NCI-H2029 treated with DMSO at 0.1 percent for 48 hours (cell line): ENCODE results near the gene TMEM30B.

Experiments
- DNase-seq: peaks from one replicate; lab custom pipeline; 2025; lab: John Stamatoyannopoulos, UW

Gene TMEM30B

GRCh38 chr14:61298824-61299223 lies 17.7 kb upstream of the TMEM30B start:
- no peak for DNase-seq

GRCh38 chr14:61297581-61297980 lies 16.4 kb upstream of the TMEM30B start:
- DNase-seq, result no peak

- DNase-seq, result peak; percentile 93
Observed at GRCh38 chr14:61296719-61297502, 15.8 kb upstream of the TMEM30B start.

GRCh38 chr14:61296151-61296550 lies 15.0 kb upstream of the TMEM30B start:
- DNase-seq, result no peak

- DNase-seq, result no peak
Observed at GRCh38 chr14:61290701-61291100, 9.6 kb upstream of the TMEM30B start.

- DNase-seq, result no peak
Observed at GRCh38 chr14:61288720-61289119, 7.6 kb upstream of the TMEM30B start.

GRCh38 chr14:61288228-61288627 lies 7.1 kb upstream of the TMEM30B start:
- no peak for DNase-seq

- DNase-seq, result no peak
Observed at GRCh38 chr14:61287196-61287595, 6.1 kb upstream of the TMEM30B start.

GRCh38 chr14:61285364-61285763 lies 4.2 kb upstream of the TMEM30B start:
- DNase-seq, result no peak

GRCh38 chr14:61284001-61284400 lies 2.9 kb upstream of the TMEM30B start:
- no peak for DNase-seq

- DNase-seq, result no peak
Observed at GRCh38 chr14:61282746-61283145, 1.6 kb upstream of the TMEM30B start.

GRCh38 chr14:61281948-61282275 lies 774 bp upstream of the TMEM30B start:
- no peak for DNase-seq

GRCh38 chr14:61280526-61281185 lies 482 bp downstream of the TMEM30B start:
- DNase-seq, result peak; percentile 80

DNA sequence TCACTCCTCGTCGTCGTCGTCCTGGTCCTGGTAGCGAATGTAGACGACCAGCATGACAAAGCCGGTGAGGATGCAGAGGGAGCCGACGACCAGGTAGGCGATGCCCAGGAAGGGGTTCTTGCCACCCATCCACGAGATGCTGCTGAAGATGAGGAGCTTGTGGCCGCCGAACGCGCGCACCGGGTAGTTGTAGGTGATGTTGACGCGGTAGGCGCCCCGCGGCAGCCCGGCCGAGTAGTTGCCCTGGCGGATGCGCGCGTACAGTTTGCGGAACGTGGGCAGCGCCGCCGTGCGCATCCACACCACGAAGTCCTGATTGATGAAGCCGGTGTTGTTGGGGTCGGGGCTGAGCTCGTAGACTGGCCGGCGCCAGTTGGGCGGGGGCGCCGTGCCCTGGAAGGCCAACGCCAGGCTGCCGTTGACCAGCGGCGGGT lies 1.0 kb downstream of the TMEM30B start:
- no peak for DNase-seq

DNA sequence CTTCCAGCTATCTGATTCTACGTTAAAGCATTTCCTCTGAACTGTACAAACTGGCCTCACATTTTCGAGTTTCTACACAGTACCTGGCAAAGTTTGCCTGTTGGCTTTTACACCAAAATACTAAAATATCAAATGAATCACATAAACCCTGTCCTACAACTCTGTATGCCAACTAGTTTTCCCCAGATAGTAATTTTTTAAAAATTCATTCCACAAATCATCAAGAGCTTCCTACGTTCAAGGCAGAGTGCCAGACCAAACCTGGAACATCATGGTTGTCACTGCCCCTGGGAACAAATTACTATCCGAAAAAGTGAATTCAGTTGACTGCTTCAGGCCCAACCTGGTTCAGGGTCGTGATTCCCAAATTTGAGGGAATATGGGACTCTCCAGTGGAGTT lies 2.1 kb downstream of the TMEM30B start:
- no peak for DNase-seq

GRCh38 chr14:61277784-61278183 lies 3.4 kb downstream of the TMEM30B start:
- no peak for DNase-seq

DNA sequence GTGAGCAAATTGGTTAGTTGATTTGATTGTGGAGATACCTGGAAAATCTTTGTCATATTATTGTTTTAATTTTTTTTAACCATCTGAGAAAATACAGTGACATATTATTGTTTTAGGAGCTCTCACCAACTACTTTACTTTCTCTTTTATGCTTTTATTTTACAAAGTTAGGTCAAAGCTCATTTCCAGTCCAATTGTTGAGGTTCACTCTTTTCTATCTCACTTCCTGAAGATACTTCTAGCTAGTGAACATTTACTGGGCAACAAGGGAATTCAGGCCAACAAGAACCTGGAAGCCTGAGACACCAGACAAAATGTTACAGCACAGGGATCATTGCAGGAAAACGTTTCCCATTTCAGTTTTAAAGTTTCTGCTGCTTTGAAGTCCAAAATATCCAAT lies 3.9 kb downstream of the TMEM30B start:
- DNase-seq, result no peak

- no peak for DNase-seq
Observed at GRCh38 chr14:61271552-61271951, 9.6 kb downstream of the TMEM30B start.

- DNase-seq, result no peak
Observed at GRCh38 chr14:61270714-61271113, 10.4 kb downstream of the TMEM30B start.

DNA sequence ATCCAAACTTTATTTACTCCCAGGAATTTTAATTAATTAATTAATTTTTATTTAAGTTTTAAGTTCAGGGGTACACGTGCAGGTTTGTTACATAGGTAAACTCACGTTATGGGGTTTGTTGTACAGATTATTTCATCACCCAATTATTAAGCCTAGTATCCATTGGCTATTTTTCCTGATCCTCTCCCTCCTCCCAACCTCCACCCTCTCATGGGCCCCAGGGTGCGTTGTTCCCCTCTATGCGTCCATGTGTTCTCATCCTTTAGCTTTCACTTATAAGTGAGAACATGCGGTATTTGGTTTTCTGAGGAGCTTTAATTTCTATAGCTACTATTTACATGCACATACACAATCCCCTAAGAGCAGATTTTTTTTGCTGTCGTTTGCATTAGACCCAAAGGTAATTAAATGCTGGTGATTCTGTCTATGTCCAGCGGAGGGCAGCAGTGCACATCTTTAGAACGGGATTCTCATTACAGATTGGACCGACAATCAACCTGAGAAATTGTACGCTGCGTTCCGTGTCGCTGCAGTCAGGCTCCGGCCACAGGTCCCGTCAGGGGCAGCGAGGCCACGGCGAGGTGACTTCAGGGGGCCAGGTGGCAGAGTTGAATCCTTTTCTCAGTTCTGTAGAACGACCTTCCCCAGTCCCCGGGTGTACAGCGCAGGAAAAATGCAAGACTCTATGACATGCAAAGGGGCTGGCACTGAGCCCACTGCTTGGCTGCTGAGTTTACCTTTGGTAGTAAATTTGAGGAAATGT lies 11.6 kb downstream of the TMEM30B start:
- peak; percentile 99 for DNase-seq

- DNase-seq, result no peak
Observed at GRCh38 chr14:61268812-61269211, 12.3 kb downstream of the TMEM30B start.

DNA sequence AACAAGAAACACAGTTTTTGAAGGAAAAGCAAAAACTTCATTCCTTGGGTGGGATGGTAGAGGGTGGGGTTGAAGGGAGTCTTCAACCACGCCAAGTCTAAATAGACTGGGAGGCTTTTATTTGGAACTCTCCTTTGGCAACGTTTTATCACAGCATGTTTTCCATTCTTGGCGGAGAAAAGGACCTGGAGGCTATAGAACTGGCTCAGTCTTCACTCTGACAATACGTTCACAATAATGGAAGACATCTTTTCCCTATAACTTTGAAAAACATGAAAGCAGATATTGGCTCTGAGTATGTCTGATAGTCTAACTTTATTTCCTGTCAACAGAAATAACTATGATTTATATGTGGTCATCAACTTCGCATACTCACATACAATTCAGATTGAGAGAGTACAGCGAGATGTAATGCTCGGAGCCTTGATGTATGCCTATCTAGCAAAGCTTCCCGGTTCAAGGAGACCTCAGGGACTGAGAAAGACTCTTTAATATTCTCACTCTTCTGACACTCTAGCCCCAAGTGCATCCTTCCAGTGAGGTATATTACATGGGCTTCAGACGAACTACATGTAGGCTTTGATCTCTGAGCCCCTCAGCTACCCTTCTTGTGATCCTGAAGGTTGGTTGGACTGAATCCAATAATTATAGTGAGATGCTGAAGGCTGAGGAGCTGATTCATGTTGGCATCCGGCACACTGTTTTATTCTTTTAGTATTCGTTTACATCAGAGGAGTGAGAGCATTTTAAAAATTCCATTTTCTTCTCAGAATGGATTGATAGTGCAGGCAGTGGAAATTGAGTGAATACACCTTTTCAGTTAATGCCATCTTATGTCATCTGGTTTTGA lies 14.0 kb downstream of the TMEM30B start:
- DNase-seq, result no peak
